Measurements from ENCODE around the gene SLC22A8.
"Not testable (repeated sequence)": the region's sequence is repeated elsewhere in the genome, so short reads cannot be mapped to it uniquely, and the experiment has no call there.

SLC22A8 gene

GRCh38 chr11:62985041-62985750, 30.4 kb downstream of the SLC22A8 start:
- DNase-seq = no peak

GRCh38 chr11:62984451-62984991, 31.1 kb downstream of the SLC22A8 start, which contains the start of gene SLC22A6:
Gene SLC22A6, minus strand, starts transcription at chr11:62984967. Its CDS starts 277 bp downstream, at chr11:62984690.
- no peak for DNase-seq

- DNase-seq = no peak
These were observed 32.0 kb downstream of the SLC22A8 start for GRCh38 chr11:62983536-62984199.

GRCh38 chr11:62981743-62982142, 33.9 kb downstream of the SLC22A8 start:
- DNase-seq = no peak

GRCh38 chr11:62980133-62980760, 35.4 kb downstream of the SLC22A8 start:
- no peak for DNase-seq

GRCh38 chr11:62976109-62976508, 39.5 kb downstream of the SLC22A8 start:
- DNase-seq = no peak

- no peak for DNase-seq
These were observed 40.7 kb downstream of the SLC22A8 start for GRCh38 chr11:62974848-62975522.

- DNase-seq = no peak
These were observed 50.1 kb downstream of the SLC22A8 start for GRCh38 chr11:62965574-62965973.

- DNase-seq = no peak
These were observed 53.2 kb downstream of the SLC22A8 start for GRCh38 chr11:62962391-62962790.

- DNase-seq = no peak
These were observed 54.5 kb downstream of the SLC22A8 start for GRCh38 chr11:62961017-62961570.

GRCh38 chr11:62959422-62959980, 56.1 kb downstream of the SLC22A8 start:
- DNase-seq = no peak

GRCh38 chr11:62958547-62959421, 56.9 kb downstream of the SLC22A8 start:
- no peak for DNase-seq

GRCh38 chr11:62957147-62957546, 58.5 kb downstream of the SLC22A8 start:
- no peak for DNase-seq

- DNase-seq = no peak
These were observed 61.2 kb downstream of the SLC22A8 start for GRCh38 chr11:62954478-62954877.

GRCh38 chr11:62953811-62954210, 61.8 kb downstream of the SLC22A8 start:
- DNase-seq = no peak

- no peak for DNase-seq
These were observed 66.8 kb downstream of the SLC22A8 start for GRCh38 chr11:62948765-62949320.

GRCh38 chr11:62945538-62945937, 70.1 kb downstream of the SLC22A8 start:
- DNase-seq = not testable (repeated sequence)

All from CD4-positive, alpha-beta T cell treated with Interleukin-12 subunit alpha and Interleukin-12 subunit beta, for 1 hour (primary cell).